ENCODE results near the gene MPPED1.

Gene MPPED1

GRCh38 chr22:43391306-43391705, 20.5 kb upstream of the MPPED1 start:
- FAIRE-seq (no peak), DNase-seq (ENCODE audit: extremely low spot score, insufficient read length, low read depth) (no peak)

GRCh38 chr22:43392385-43392989, 19.3 kb upstream of the MPPED1 start:
- DNase-seq (ENCODE audit: extremely low spot score, insufficient read length, low read depth) (no peak), FAIRE-seq (no peak)

- FAIRE-seq (no peak), DNase-seq (ENCODE audit: extremely low spot score, insufficient read length, low read depth) (no peak)
These were observed 18.5 kb upstream of the MPPED1 start for GRCh38 chr22:43393132-43393843.

DNA sequence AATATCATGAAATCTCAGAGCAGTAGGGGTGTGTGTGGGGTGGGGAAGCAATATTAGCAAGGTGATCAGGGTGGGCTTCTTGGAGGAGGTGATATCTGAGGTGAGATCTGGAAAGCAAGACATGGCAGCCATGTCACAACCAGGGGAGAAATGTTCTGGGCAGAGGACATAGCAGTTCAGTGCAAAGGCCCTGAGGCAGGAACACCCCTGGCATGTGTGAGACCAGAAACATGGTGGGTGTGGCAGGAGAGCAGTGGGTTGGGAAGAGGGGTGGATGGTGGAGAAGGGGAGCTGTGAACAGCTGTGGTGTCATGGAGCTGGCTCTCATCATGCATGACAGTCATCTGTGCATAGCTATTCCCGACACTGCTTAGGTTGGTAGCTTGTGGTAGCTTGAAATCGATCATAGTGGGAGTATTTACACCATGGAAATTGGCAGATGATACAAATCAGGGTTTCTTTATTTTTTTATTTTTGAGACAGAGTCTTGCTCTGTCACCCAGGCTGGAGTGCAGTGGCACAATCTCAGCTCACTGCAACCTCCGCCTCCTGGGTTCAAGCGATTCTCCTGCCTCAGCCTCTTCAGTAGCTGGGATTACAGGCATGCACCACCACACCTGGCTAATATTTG, 17.9 kb upstream of the MPPED1 start:
- no peak for DNase-seq (ENCODE audit: extremely low spot score, insufficient read length, low read depth)
- no peak for FAIRE-seq

GRCh38 chr22:43395086-43395695, 16.6 kb upstream of the MPPED1 start:
- DNase-seq (ENCODE audit: extremely low spot score, insufficient read length, low read depth) (no peak), FAIRE-seq (no peak)

DNA sequence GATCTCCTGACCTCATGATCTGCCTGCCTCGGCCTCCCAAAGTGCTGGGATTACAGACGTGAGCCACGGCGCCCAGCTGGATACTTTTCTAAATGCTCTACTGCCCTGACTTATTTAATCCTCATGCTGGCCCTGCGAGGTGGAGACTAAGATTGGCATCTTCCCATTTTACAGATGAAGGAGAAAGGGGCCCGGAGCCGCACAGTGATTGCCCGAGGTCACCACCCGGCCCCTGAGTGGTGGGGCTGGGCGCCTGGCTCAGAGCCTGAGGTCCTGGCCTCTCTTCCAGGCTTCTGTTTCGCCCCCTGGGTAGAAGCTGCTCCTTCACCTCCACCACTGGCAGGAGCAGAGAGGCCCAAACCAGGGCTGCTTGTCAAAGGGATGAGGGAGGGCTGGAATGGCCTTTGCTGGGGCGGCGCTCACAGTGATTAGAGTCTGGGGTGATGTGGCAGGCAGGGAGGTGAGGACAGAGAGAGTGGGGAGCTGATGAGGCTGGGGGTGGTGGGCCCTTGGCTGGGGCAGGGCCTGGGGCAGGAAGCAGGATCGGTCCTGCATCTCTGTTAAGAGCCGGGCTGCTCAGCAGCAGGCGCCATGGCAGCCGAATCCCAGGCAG, 15.4 kb upstream of the MPPED1 start:
- no peak for FAIRE-seq
- no peak for DNase-seq (ENCODE audit: extremely low spot score, insufficient read length, low read depth)

- DNase-seq (ENCODE audit: extremely low spot score, insufficient read length, low read depth), result no peak
These were observed 14.8 kb upstream of the MPPED1 start for GRCh38 chr22:43396934-43397457.

GRCh38 chr22:43397766-43398165, 14.0 kb upstream of the MPPED1 start:
- FAIRE-seq (no peak), DNase-seq (ENCODE audit: extremely low spot score, insufficient read length, low read depth) (no peak)

More at GRCh38 chr22:43396934-43397457, 14.8 kb upstream of the MPPED1 start:
- no peak for FAIRE-seq

DNA sequence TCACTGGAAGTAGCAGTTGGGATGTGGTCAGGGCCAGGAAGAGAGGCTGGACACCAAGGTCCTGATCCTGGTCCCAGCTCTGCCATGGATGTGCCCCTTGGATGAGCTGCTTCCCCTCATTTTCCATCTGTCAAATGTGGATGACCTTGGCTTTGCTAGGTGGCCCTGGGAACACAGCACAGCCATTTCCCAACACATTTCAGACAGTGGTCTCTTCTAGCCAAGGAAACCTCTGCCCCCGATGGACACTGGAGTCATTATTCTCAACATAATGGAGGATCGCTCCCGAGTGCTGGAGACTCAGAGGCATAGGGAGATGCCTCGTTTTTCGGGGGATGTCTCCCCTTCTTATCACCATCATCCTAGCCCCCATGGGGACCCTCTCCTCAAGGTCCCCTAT, 13.6 kb upstream of the MPPED1 start:
- FAIRE-seq (no peak), DNase-seq (ENCODE audit: extremely low spot score, insufficient read length, low read depth) (no peak)

GRCh38 chr22:43398910-43399309, 12.9 kb upstream of the MPPED1 start:
- FAIRE-seq, result no peak
- DNase-seq (ENCODE audit: extremely low spot score, insufficient read length, low read depth), result no peak

DNA sequence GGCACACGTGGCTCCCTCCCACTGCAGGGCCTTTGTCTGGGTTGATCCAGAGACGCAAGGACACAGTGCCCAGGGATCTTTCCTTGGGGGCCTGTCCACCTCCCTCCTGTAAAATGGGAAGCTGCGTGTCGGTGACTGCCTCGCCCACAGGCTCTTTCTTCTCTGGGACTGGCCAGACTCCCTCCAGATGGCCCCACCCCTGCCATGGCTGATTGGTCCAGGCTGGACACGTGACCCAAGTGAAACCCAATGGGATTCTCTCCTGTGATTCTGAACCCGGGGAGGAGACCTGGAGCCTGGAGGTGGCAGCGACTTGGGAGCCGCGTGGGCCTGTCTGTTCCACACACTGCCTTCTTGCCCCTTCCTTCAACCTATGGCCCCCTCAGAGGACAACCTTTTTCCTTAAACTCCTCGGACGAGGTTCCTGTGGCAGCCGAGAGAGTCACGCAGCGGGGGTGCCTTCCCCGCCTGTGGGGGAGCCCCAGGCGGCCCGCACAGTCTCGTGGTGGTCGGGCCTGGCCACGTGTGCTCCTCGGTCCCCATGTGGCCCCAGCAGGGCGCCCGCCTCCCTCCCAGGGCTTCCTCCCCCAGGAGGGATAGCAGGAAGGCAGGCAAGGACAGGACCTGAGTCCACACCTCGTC, 12.4 kb upstream of the MPPED1 start:
- no peak for DNase-seq (ENCODE audit: extremely low spot score, insufficient read length, low read depth)
- no peak for FAIRE-seq

- FAIRE-seq (no peak), DNase-seq (ENCODE audit: extremely low spot score, insufficient read length, low read depth) (no peak)
These were observed 11.8 kb upstream of the MPPED1 start for GRCh38 chr22:43399980-43400358.

DNA sequence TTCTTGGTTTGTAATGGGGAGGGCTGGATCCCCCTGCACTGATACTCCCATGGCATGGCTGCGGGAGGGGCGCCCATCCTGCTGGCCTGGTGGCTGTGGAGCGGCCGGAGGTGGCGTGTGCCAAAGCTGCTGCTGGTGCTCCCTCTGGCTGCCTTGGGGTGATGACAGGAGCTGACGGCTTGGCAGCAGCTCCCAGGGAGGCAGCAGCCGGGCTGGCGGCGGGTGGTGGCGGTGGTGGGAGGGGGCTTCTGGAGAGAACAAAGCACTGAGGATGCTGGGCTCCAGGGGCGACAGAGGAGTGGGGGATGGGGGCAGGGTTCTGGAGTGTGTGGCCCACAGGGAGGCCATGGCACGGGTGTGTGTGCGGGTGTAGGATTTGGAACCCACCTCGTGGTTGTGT, 11.4 kb upstream of the MPPED1 start:
- FAIRE-seq (no peak), DNase-seq (ENCODE audit: extremely low spot score, insufficient read length, low read depth) (no peak)

- FAIRE-seq (no peak), DNase-seq (ENCODE audit: extremely low spot score, insufficient read length, low read depth) (no peak)
These were observed 10.6 kb upstream of the MPPED1 start for GRCh38 chr22:43401233-43401632.

DNA sequence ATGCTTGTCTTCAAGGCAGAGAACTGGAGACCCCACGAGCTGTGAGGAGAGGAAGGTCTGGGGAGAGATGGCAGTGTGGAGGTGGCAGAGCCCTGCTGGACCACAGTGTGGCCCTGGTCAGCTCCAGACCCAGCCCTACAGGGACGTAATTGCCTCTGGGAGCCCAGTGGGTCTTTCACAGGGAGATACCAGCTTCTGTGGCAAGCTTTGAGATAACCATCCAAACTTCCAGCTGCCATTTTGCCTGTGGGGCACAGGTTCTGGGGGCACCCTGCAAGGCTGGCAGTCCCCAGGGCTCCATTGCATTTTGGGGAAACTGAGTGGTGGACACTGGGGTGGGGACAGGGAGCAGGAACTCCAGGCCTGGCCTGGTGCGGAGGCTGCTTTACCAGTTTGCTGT, 10.2 kb upstream of the MPPED1 start:
- DNase-seq (ENCODE audit: extremely low spot score, insufficient read length, low read depth), result no peak
- FAIRE-seq, result no peak

DNA sequence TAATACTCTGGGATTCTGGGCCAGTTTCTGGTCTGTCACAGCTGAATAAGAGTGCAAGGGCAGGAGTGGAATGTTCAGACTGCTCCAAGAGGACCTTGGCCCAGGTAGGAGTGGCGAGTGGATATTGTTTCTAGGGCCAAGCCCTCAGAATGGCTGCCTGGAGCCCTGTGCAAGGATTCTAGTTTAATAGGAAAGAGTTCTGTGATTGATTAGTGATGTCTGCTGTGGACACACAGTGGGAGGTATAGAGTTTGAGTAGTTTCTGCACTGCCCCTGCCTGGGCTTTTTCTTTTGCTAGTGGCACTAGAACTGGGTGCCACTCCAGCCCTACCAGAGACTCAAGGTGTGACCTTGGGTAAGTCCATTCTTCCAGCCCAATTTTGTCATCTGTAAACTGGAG, 9.7 kb upstream of the MPPED1 start:
- DNase-seq (ENCODE audit: extremely low spot score, insufficient read length, low read depth) (no peak), FAIRE-seq (no peak)

GRCh38 chr22:43404673-43405385, 7.0 kb upstream of the MPPED1 start:
- FAIRE-seq (no peak), DNase-seq (ENCODE audit: extremely low spot score, insufficient read length, low read depth) (no peak)

DNA sequence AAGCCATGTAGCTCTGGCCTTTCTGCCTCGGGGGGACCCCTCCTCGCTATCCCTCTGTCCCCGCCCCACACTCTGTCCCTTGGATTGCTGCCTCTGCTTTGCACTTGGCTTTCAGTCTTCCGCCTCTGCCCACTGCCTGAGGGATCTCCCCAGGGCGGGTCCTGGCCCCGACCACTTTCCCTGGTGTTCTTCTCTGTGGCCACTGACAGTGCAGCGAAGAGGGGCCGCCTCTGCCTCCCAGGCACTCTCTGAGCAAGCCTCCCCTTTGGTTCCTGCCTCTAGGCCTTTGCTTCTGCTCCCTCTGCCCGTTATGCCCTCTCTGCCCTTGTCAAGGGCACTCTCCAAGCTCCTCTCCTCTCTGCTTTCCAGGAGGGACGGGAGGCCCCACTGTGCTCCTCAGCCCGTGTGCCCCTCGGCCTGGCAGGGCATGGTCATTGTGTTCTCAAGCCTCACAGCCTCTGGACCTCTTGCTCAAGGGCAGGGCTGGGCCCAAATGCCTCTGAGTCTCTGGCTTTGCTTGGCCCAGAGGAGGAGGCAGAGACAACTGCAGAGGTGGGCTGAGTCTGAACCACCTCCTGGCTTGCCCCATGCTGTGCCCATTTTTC, 5.5 kb upstream of the MPPED1 start:
- DNase-seq (ENCODE audit: extremely low spot score, insufficient read length, low read depth) (no peak), FAIRE-seq (no peak)

- FAIRE-seq (no peak), DNase-seq (ENCODE audit: extremely low spot score, insufficient read length, low read depth) (no peak)
These were observed 4.2 kb upstream of the MPPED1 start for GRCh38 chr22:43407591-43407990.
